Right atrium auricular region (tissue), 2 donors: ENCODE measurements around the gene XIRP1. TPM values are rescaled to one million over a fixed set of nuclear protein-coding genes. Genes with fewer than 3 reads are reported as not detected.
"Not testable (repeated sequence)": the region's sequence is repeated elsewhere in the genome, so short reads cannot be mapped to it uniquely, and the experiment has no call there.

Experiments used
- DNase-seq: peaks from one replicate; pipeline ENCODE4 v3.0.0-alpha.2; 2019; ENCODE audit warnings: low spot score
- H3K27ac ChIP-seq, 2 donors: fragments of 200-600 bp; sonication (generic); 1 replicate in 1 of 2; 2 replicates in 1 of 2; pipeline ENCODE4 v1.5.1; 2016 to 2019
- H3K27me3 ChIP-seq, 2 donors: fragments of 200-600 bp; sonication (generic); one replicate each; pipeline versions ENCODE4 v1.5.1 to v1.6.0; 2017 to 2019
- H3K36me3 ChIP-seq: fragments of 200-600 bp; sonication (generic); one replicate; pipeline ENCODE4 v1.5.1; 2016
- H3K4me1 ChIP-seq, 2 donors: fragments of 200-600 bp; sonication (generic); one replicate each; pipeline versions ENCODE4 v1.5.1 to v1.6.0; 2017 to 2019
- H3K4me3 ChIP-seq, 2 donors: fragments of 200-600 bp; sonication (generic); 1 replicate in 1 of 2; 2 replicates in 1 of 2; pipeline ENCODE4 v1.5.1; 2017 to 2019; ENCODE audit warnings: mild to moderate bottlenecking in 1 of 2, moderate library complexity in 1 of 2
- H3K9me3 ChIP-seq, 2 donors: fragments of 200-600 bp; sonication (generic); one replicate each; pipeline ENCODE4 v1.5.1; 2019
- total RNA-seq, 2 donors: library from RNA; depleted of rRNA; stranded (reverse); fragments of >200 nt; gene quantifications; one replicate each; pipeline ENCODE4 v1.1.0, GENCODE V29; 2016
- TF ChIP-seq, protein P1 (sequence below), 2 donors: fragments of 200-600 bp; sonication (generic); IDR thresholded peaks; one replicate each; pipeline ENCODE4 v1.5.1; 2019; ENCODE audit warnings: antibody characterized with exemption in 2 of 2

XIRP1 gene
- total RNA-seq, 2 donors from 2014 or later: 319 to 1,274 TPM

DNA sequence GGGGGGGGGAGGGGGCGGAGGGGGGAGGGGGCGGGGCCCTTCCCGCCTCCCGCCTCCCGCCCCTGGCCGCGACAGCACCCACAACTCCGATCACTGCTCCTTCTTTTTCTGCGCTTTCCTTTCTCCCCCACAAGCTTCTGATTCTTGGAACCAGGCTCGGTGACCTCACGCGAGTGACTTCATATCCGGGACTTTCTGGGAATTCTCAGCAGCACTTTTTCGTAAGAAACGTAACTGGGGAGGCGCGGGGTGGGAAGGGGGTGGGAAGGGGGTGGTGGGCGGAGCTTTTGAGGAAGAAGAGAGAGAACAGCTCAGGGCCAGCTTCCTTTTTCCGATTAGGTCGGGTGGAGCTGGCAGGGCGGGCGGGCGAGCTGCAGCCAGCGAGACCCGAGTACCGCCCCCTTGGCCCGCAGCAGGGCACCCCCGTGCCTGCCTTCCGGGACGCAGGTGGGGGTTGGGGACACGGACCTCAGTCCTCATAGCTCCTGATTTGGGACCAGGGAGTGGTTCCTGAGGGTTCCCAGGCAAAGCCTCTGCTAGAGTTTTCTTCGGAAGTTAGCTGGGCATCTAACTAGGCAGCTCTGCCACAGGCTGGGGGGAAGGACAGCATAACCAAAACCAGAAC lies 14.6 kb downstream of the XIRP1 start:
- peak overlapping the region; percentile 84 to 94 for H3K27ac ChIP-seq
- peaks cover 0 to 59% of the 10 kb centered on the region in 2 donors for H3K4me1 ChIP-seq
- no peaks in the 10 kb centered on the region for H3K36me3 ChIP-seq
- H3K9me3 ChIP-seq: no peaks in the 10 kb centered on the region
- H3K4me3 ChIP-seq: peak overlapping the region; percentile 36 to 45
- no peaks in the 10 kb centered on the region for H3K27me3 ChIP-seq
- DNase-seq: peak; percentile 95
- TF ChIP-seq, protein P1, sequence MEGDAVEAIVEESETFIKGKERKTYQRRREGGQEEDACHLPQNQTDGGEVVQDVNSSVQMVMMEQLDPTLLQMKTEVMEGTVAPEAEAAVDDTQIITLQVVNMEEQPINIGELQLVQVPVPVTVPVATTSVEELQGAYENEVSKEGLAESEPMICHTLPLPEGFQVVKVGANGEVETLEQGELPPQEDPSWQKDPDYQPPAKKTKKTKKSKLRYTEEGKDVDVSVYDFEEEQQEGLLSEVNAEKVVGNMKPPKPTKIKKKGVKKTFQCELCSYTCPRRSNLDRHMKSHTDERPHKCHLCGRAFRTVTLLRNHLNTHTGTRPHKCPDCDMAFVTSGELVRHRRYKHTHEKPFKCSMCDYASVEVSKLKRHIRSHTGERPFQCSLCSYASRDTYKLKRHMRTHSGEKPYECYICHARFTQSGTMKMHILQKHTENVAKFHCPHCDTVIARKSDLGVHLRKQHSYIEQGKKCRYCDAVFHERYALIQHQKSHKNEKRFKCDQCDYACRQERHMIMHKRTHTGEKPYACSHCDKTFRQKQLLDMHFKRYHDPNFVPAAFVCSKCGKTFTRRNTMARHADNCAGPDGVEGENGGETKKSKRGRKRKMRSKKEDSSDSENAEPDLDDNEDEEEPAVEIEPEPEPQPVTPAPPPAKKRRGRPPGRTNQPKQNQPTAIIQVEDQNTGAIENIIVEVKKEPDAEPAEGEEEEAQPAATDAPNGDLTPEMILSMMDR (IDR thresholded peaks at IDR 0.05): no peak

DNA sequence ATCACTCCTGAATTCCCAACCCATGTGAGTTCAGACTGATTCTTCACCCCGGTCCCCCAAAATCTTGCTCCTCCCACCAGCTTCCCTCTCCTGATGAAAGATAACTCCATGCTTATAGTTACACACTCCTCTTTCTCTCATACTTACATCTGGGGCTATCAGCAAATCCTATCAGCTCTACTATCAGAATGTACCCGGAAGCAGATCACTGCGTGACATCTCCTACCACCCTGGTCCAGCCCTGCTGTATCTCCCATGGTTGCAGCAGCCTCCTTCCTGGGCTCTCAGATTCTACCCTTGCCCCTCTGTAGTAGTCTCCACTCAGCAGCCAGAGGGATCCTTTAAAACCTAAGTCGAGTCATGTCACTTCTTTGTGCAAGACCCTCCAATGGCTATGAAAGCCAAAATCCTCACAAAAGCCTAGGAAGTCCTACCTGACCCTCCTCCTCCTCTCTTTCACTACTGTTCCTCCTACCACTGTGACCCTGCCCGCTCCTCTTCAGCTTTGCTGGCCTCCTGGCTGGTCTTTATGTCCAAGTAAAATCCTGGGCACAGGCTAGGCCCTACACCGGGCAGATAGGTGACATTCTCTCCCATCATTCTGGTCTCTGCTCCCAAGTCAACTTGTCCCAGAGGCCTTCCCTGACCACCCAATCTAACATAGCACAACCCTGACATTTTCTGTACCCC lies 16.2 kb downstream of the XIRP1 start:
- H3K36me3 ChIP-seq: no peaks in the 10 kb centered on the region
- H3K27ac ChIP-seq: peak overlapping the region; percentile 84 to 94
- TF ChIP-seq, protein P1 (IDR thresholded peaks at IDR 0.05): no peak
- H3K4me1 ChIP-seq: peaks cover 0 to 42% of the 10 kb centered on the region in 2 donors
- DNase-seq: no peak
- H3K9me3 ChIP-seq: no peaks in the 10 kb centered on the region
- H3K27me3 ChIP-seq: no peaks in the 10 kb centered on the region
- no peak overlapping the region for H3K4me3 ChIP-seq

DNA sequence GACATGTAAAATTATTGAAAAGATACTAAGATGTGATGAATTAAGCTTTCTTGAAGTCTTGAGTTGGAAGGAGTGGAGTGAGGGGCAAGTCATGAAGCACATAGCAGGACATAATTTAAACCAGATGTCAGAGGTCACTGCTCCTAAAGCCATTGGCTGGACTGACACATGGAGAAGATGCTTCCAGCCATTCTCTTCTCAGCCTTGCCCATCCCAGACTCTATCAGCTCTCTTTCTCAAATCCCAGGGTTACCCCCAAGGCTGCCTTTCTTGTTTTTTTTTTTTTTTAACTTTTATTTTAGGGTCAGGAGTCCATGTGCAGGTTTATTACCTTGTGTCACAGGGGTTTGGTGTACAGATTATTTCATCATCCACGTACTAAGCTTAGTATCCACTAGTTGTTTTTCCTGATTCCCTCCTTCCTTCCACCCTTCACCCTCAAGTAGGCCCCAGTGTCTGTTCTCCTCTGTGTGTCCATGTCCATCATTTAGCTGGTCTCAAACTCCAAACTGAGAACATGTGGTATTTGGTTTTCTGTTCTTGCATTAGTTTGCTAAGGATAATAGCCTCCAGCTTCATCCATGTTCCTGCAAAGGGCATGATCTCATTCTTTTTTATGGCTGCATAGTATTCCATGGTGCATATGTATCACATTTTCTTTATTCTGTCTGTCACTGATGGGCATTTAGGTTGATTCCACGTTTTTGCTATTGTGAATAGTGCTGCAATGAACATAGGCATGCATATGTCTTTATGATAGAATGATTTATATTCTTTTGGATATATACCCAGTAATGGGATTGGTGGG lies 18.9 kb downstream of the XIRP1 start:
- Histone ChIP-seq H3K4me3 (no peak overlapping the region), H3K36me3 (no peaks in the 10 kb centered on the region), H3K27ac (no peak overlapping the region), H3K4me1 (peaks cover 0 to 18% of the 10 kb centered on the region in 2 donors), H3K9me3 (no peaks in the 10 kb centered on the region), H3K27me3 (no peaks in the 10 kb centered on the region)
- peak; percentile 32 for DNase-seq
- TF ChIP-seq, protein P1 (IDR thresholded peaks at IDR 0.05): no peak

DNA sequence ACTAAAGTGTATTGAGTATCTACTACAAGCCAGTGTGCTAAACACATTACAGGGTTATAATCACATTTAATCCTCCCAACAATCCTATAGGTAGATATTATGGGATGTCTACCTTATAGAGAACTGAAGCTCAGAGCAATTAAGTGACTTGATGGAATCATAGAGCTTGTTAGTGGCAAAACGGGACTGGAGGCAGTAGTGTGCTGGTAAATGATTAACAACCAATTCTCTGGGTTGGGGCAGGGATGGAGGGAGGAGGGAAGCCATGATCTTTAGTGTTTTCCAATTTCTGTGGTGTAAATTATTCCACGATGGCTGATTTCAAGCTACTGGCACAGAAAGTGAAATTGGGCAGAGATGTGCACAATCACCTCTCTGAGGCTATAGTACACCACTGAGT lies 20.5 kb downstream of the XIRP1 start:
- Histone ChIP-seq H3K9me3 (no peaks in the 10 kb centered on the region), H3K36me3 (no peaks in the 10 kb centered on the region), H3K27me3 (no peaks in the 10 kb centered on the region), H3K27ac (no peak overlapping the region), H3K4me3 (no peak overlapping the region), H3K4me1 (peaks cover 0 to 14% of the 10 kb centered on the region in 2 donors)
- TF ChIP-seq, protein P1 (IDR thresholded peaks at IDR 0.05): no peak
- no peak for DNase-seq

DNA sequence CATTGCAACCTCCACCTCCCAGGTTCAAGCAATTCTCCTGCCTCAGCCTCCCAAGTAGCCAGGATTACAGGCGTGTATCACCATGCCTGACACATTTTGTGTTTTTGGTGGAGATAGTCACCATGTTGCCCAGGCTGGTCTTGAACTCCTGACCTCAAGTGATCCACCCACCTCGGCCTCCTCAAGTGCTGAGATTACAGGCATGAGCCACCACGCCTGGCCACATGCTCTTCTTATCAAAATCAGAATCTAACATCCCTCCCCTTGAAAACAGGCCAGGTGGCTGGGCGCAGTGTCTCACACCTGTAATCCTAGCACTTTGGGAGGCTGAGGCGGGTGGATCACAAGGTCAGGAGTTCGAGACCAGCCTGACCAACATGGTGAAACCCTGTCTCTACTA lies 21.5 kb downstream of the XIRP1 start:
- not testable (repeated sequence) for H3K9me3 ChIP-seq, DNase-seq, H3K27me3 ChIP-seq, H3K36me3 ChIP-seq, H3K4me3 ChIP-seq, H3K27ac ChIP-seq
- peaks cover 0 to 18% of the 10 kb centered on the region in 2 donors for H3K4me1 ChIP-seq

DNA sequence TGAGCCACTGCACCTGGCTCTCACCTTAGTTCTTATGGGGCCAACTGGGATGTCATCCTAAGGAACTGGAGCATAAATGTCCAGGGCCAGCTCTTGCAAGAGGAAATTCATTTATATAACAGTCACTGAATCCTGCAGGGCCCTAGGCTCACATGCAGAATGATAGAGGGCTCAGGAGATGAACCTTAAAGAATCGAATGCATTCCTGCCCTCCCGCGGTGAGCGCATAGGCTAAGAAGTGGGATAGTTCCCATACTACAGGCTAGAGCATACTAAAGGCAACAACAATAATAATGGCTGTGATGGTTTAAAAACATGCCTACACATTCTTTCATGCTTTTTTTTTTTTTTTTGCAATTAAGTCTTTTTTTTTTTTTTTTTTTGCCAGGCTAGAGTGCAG lies 21.9 kb downstream of the XIRP1 start:
- Histone ChIP-seq H3K36me3 (no peaks in the 10 kb centered on the region), H3K27ac (no peak overlapping the region), H3K4me1 (peaks cover 0 to 21% of the 10 kb centered on the region in 2 donors), H3K27me3 (no peaks in the 10 kb centered on the region), H3K9me3 (no peaks in the 10 kb centered on the region), H3K4me3 (no peak overlapping the region)
- peak; percentile 42 for DNase-seq
- TF ChIP-seq, protein P1 (IDR thresholded peaks at IDR 0.05): no peak
